GM13977 (cell line): Measurements from ENCODE around the gene CD86.

Experiments used
- DNase-seq: peaks from one replicate; pipeline ENCODE4 v3.0.0; 2012; ENCODE audit warnings: low spot score
- in situ Hi-C: fragments of 300-500 bp; cut with MboI; formaldehyde crosslinking; loops from one replicate; pipeline ENCODE4 v1.12.0; 2022; ENCODE audit warnings: low sequenced_read_pairs, low pct_unique_long_range_greater_than_20kb, mixed read lengths, inconsistent platforms; ENCODE audit not compliant: unreplicated experiment
- TF ChIP-seq, protein P1 (sequence below): IDR thresholded peaks from 2 replicates; pipeline ENCODE4 v1.5.1; 2012; ENCODE audit warnings: mild to moderate bottlenecking, control low read depth; ENCODE audit not compliant: insufficient read depth; ENCODE audit errors: extremely low read depth, missing control alignments

The CD86 gene

GRCh38 chr3:122094125-122094524 lies 39.0 kb downstream of the CD86 start:
- DNase-seq = peak; percentile 26
- TF ChIP-seq, protein P1, sequence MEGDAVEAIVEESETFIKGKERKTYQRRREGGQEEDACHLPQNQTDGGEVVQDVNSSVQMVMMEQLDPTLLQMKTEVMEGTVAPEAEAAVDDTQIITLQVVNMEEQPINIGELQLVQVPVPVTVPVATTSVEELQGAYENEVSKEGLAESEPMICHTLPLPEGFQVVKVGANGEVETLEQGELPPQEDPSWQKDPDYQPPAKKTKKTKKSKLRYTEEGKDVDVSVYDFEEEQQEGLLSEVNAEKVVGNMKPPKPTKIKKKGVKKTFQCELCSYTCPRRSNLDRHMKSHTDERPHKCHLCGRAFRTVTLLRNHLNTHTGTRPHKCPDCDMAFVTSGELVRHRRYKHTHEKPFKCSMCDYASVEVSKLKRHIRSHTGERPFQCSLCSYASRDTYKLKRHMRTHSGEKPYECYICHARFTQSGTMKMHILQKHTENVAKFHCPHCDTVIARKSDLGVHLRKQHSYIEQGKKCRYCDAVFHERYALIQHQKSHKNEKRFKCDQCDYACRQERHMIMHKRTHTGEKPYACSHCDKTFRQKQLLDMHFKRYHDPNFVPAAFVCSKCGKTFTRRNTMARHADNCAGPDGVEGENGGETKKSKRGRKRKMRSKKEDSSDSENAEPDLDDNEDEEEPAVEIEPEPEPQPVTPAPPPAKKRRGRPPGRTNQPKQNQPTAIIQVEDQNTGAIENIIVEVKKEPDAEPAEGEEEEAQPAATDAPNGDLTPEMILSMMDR = no peak
- in situ Hi-C loops = loop anchor here (5.0 to 25.0 kb wide), 3 partner anchors 97 to 549 kb away; partner anchors contain the start of genes POLQ and SLC15A2

DNA sequence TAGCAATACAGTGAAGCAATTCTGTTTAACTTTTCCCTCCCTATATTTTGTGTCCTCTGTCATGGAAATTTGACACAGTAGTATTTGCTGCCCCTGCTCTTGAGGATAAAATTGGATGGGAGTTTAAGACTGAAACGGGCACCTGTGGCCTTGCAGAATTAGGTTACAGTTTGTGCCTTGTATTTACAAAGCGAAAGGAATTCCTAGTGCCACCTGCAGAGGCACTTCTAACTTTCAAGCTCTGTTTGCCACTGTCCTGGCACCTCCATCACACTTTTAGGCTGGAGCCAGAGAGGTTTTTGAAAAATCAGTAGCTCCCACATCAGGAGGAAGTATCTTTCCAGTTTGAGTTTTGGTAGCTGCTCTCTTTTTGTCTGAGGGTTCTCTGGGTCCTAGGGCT lies 39.5 kb downstream of the CD86 start:
- DNase-seq = no peak
- TF ChIP-seq, protein P1 = no peak
- in situ Hi-C loops = loop anchor here (5.0 to 25.0 kb wide), 3 partner anchors 97 to 550 kb away; partner anchors contain the start of genes POLQ and SLC15A2

- in situ Hi-C loops = loop anchor here (10.0 to 25.0 kb wide), 2 partner anchors 210 to 552 kb away; partner anchors contain the start of genes POLQ and SLC15A2
- DNase-seq = no peak
- TF ChIP-seq, protein P1 = no peak
Observed at GRCh38 chr3:122097141-122097540, 42.0 kb downstream of the CD86 start.

- TF ChIP-seq, protein P1 = no peak
- in situ Hi-C loops = loop anchor here (10.0 to 25.0 kb wide), 2 partner anchors 211 to 554 kb away; partner anchors contain the start of genes POLQ and SLC15A2
- no peak for DNase-seq
Observed at GRCh38 chr3:122098611-122099010, 43.4 kb downstream of the CD86 start.

DNA sequence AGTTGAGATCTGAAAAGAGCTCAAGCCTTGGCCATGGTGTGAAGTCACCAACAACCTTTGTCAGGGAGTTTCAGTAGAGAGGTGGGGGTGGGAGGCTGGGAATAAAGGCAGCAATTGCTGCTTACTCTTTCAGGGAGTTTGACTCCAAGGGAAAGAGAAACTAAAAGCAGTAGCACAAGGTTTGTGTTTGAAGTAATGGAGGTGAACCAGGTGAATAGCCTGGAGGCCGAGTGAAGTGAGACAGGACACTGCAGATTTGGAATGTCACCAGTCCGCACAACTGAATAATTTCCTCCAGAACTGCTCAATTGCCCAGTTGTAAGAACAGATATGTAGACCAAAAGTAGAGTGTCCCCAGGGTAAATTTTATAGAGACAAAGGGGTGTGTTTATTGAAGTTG lies 44.1 kb downstream of the CD86 start:
- DNase-seq = no peak
- in situ Hi-C loops = loop anchor here (10.0 to 25.0 kb wide), 2 partner anchors 212 to 554 kb away; partner anchors contain the start of genes POLQ and SLC15A2
- TF ChIP-seq, protein P1 = no peak

DNA sequence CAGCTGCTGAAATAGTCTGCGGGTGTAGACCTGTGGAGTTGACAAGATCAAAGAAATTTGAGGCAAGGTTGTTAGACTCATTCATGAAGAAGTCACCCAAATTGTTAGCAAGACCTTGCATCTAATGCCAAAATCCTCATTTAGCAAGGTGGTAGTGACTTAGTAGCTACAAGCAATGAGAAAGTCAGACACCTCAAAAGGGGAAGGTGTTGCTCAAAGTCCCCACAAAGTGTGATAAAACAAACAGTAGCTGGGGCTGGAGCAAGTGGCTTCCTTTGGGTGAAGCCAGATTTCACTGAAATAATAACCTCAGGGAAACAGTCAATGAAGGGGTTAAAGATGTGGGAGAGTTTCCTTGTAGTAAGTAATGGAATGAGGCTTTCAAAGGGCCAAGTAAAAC lies 44.9 kb downstream of the CD86 start:
- no peak for DNase-seq
- in situ Hi-C loops = loop anchor here (10.0 kb wide), 1 partner anchor 155 kb away; no protein-coding TSS in a partner anchor
- TF ChIP-seq, protein P1 = no peak
